ENCODE data around the gene GDF9. TPM values are rescaled to one million over a fixed set of nuclear protein-coding genes. Genes with fewer than 3 reads are reported as not detected.

Gene GDF9
- total and polyA plus RNA-seq, 4 donors: 0.14 to 0.37 (median 0.26) TPM

GRCh38 chr5:132868754-132869153, 2.5 kb upstream of the GDF9 start:
- TF ChIP-seq, protein P1, sequence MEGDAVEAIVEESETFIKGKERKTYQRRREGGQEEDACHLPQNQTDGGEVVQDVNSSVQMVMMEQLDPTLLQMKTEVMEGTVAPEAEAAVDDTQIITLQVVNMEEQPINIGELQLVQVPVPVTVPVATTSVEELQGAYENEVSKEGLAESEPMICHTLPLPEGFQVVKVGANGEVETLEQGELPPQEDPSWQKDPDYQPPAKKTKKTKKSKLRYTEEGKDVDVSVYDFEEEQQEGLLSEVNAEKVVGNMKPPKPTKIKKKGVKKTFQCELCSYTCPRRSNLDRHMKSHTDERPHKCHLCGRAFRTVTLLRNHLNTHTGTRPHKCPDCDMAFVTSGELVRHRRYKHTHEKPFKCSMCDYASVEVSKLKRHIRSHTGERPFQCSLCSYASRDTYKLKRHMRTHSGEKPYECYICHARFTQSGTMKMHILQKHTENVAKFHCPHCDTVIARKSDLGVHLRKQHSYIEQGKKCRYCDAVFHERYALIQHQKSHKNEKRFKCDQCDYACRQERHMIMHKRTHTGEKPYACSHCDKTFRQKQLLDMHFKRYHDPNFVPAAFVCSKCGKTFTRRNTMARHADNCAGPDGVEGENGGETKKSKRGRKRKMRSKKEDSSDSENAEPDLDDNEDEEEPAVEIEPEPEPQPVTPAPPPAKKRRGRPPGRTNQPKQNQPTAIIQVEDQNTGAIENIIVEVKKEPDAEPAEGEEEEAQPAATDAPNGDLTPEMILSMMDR (IDR thresholded peaks at IDR 0.05; ENCODE audit: control extremely low read depth, extremely low read depth): no peak
- Histone ChIP-seq H3K4me1 (ENCODE audit: control insufficient read depth in 5 of 5, insufficient read depth in 5 of 5, low read length in 5 of 5) (peaks cover 0 to 13% (median 10%) of the 10 kb centered on the region in 5 donors), H3K9me3 (ENCODE audit: control insufficient read depth in 4 of 4, insufficient read depth in 3 of 4, low read length in 3 of 4) (no peaks in the 10 kb centered on the region), H3K27me3 (ENCODE audit: control insufficient read depth in 3 of 3, insufficient read depth in 3 of 3, low read length in 2 of 3) (no peaks in the 10 kb centered on the region), H3K27ac (ENCODE audit: low read depth in 1 of 2, low read length in 1 of 2) (no peak overlapping the region), H3K36me3 (ENCODE audit: control insufficient read depth in 4 of 4, insufficient read depth in 4 of 4, low read length in 4 of 4) (peaks cover 9 to 16% (median 11%) of the 10 kb centered on the region in 4 donors), H3K9ac (ENCODE audit: insufficient read depth in 1 of 2, low read length in 2 of 2) (no peak overlapping the region), H3K4me3 (no peak overlapping the region)
- ATAC-seq (ENCODE audit: insufficient read depth, low FRiP score) (no peak), DNase-seq (no peak)
- WGBS, 2 donors: 91 to 93% methylated on average over 4 of the region's 4 CpGs

DNA sequence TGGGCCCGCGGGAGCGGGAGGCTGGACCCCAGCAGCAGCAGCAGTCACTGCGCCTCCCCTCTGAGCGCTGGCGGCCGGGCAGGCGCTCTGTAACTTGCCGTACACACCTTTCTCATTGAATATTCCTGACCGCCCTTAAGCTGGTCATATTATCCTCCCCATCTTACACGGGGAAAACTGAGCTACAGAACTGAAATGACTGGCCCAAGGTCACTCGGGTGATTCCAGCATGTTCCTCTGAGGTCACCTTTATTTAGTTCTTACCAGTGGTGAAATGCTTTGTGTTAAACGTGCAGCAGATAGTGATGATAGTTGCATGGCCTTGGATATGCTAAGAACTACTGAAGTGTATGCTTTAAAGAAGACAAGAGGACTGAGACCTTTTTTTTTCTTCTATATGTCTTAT, 780 bp upstream of the GDF9 start:
- no peak for DNase-seq
- H3K27ac ChIP-seq (ENCODE audit: low read depth in 1 of 2, low read length in 1 of 2): peak overlapping the region; percentile 91 to 97
- peak; percentile 4 for ATAC-seq (ENCODE audit: insufficient read depth, low FRiP score)

GRCh38 chr5:132865668-132866341, 464 bp downstream of the GDF9 start:
- Histone ChIP-seq H3K9ac (ENCODE audit: insufficient read depth in 1 of 2, low read length in 2 of 2) (peak overlapping the region; percentile 67 to 99), H3K36me3 (ENCODE audit: control insufficient read depth in 4 of 4, insufficient read depth in 4 of 4, low read length in 4 of 4) (peaks cover 8 to 16% (median 10%) of the 10 kb centered on the region in 4 donors), H3K4me1 (ENCODE audit: control insufficient read depth in 5 of 5, insufficient read depth in 5 of 5, low read length in 5 of 5) (peaks cover 0 to 13% (median 5%) of the 10 kb centered on the region in 5 donors), H3K9me3 (ENCODE audit: control insufficient read depth in 4 of 4, insufficient read depth in 3 of 4, low read length in 3 of 4) (no peaks in the 10 kb centered on the region), H3K27me3 (ENCODE audit: control insufficient read depth in 3 of 3, insufficient read depth in 3 of 3, low read length in 2 of 3) (no peaks in the 10 kb centered on the region), H3K27ac (ENCODE audit: low read depth in 1 of 2, low read length in 1 of 2) (peak overlapping the region; percentile 93 to 97), H3K4me3 (peak overlapping the region; percentile 54)
- WGBS, 2 donors: 35 to 45% methylated on average over 27 to 30 of the region's 30 CpGs
- TF ChIP-seq, protein P1 (IDR thresholded peaks at IDR 0.05; ENCODE audit: control extremely low read depth, extremely low read depth): no peak
- peak; percentile 42 for ATAC-seq (ENCODE audit: insufficient read depth, low FRiP score)
- DNase-seq: no peak

More for the DNA sequence above, 780 bp upstream of the GDF9 start:
- H3K9ac ChIP-seq (ENCODE audit: insufficient read depth in 1 of 2, low read length in 2 of 2): peak overlapping the region; percentile 76 to 99
- 2 to 3% methylated on average over 13 of the region's 13 CpGs for WGBS, 2 donors
- no peaks in the 10 kb centered on the region for H3K27me3 ChIP-seq (ENCODE audit: control insufficient read depth in 3 of 3, insufficient read depth in 3 of 3, low read length in 2 of 3)
- H3K4me3 ChIP-seq: peak overlapping the region; percentile 66
- H3K9me3 ChIP-seq (ENCODE audit: control insufficient read depth in 4 of 4, insufficient read depth in 3 of 4, low read length in 3 of 4): no peaks in the 10 kb centered on the region
- peaks cover 0 to 13% (median 7%) of the 10 kb centered on the region in 5 donors for H3K4me1 ChIP-seq (ENCODE audit: control insufficient read depth in 5 of 5, insufficient read depth in 5 of 5, low read length in 5 of 5)
- peaks cover 9 to 16% (median 10%) of the 10 kb centered on the region in 4 donors for H3K36me3 ChIP-seq (ENCODE audit: control insufficient read depth in 4 of 4, insufficient read depth in 4 of 4, low read length in 4 of 4)
- TF ChIP-seq, protein P1 (IDR thresholded peaks at IDR 0.05; ENCODE audit: control extremely low read depth, extremely low read depth): no peak

All from lung (tissue), 12 donors.